Measurements from ENCODE around the gene DCDC1. TPM values are rescaled to one million over a fixed set of nuclear protein-coding genes. Genes with fewer than 3 reads are reported as not detected.

The DCDC1 gene
- total RNA-seq, 4 donors from 2014 or later: 0.34 to 2.7 TPM; not detected in 2

DNA sequence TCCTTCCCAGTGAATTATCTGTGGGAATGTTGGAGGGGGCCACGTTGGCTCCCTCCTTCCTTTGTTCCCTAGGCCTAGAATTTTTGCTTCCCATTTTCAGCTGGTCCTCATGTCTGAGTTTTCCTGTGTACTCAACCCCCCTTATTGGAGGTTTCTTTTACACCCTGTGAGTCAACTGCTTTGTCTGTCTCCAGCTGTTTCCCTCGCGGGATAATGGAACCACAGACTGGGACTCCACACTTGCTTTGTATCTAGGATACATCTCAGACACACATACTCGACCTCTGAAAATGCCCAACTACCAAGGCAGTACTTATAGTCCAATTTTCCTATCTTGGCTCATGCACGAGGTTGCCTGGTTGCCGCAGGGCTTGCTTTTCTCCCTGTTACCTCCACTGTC lies 430.7 kb downstream of the DCDC1 start:
- no peak overlapping the region for H3K4me3 ChIP-seq
- 83% methylated on average over 6 of the region's 6 CpGs for WGBS
- no peak overlapping the region for H3K27ac ChIP-seq
- H3K36me3 ChIP-seq: no peaks in the 10 kb centered on the region
- no peak for TF ChIP-seq POLR2AphosphoS5 (IDR thresholded peaks at IDR 0.05)
- no peak for TF ChIP-seq EP300 (IDR thresholded peaks at IDR 0.05)
- TF ChIP-seq, protein P1, sequence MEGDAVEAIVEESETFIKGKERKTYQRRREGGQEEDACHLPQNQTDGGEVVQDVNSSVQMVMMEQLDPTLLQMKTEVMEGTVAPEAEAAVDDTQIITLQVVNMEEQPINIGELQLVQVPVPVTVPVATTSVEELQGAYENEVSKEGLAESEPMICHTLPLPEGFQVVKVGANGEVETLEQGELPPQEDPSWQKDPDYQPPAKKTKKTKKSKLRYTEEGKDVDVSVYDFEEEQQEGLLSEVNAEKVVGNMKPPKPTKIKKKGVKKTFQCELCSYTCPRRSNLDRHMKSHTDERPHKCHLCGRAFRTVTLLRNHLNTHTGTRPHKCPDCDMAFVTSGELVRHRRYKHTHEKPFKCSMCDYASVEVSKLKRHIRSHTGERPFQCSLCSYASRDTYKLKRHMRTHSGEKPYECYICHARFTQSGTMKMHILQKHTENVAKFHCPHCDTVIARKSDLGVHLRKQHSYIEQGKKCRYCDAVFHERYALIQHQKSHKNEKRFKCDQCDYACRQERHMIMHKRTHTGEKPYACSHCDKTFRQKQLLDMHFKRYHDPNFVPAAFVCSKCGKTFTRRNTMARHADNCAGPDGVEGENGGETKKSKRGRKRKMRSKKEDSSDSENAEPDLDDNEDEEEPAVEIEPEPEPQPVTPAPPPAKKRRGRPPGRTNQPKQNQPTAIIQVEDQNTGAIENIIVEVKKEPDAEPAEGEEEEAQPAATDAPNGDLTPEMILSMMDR (IDR thresholded peaks at IDR 0.05): no peak
- no peak for TF ChIP-seq POLR2A (IDR thresholded peaks at IDR 0.05)
- peaks cover 3% of the 10 kb centered on the region for H3K9me3 ChIP-seq
- no peak for DNase-seq (ENCODE audit: low spot score in 2 of 2)
- no peaks in the 10 kb centered on the region for H3K4me1 ChIP-seq
- no peaks in the 10 kb centered on the region for H3K27me3 ChIP-seq

- H3K27ac ChIP-seq: no peak overlapping the region
- no peaks in the 10 kb centered on the region for H3K4me1 ChIP-seq
- no peak overlapping the region for H3K4me3 ChIP-seq
- 13% methylated on average over 5 of the region's 5 CpGs for WGBS
- H3K36me3 ChIP-seq: no peaks in the 10 kb centered on the region
- TF ChIP-seq POLR2AphosphoS5 (IDR thresholded peaks at IDR 0.05): no peak
- TF ChIP-seq, protein P1 (IDR thresholded peaks at IDR 0.05): no peak
- TF ChIP-seq POLR2A (IDR thresholded peaks at IDR 0.05): no peak
- TF ChIP-seq EP300 (IDR thresholded peaks at IDR 0.05): no peak
- no peak for DNase-seq (ENCODE audit: low spot score in 2 of 2)
- no peaks in the 10 kb centered on the region for H3K27me3 ChIP-seq
- H3K9me3 ChIP-seq: peaks cover 3% of the 10 kb centered on the region
These were observed 431.4 kb downstream of the DCDC1 start for GRCh38 chr11:30938171-30938570.

DNA sequence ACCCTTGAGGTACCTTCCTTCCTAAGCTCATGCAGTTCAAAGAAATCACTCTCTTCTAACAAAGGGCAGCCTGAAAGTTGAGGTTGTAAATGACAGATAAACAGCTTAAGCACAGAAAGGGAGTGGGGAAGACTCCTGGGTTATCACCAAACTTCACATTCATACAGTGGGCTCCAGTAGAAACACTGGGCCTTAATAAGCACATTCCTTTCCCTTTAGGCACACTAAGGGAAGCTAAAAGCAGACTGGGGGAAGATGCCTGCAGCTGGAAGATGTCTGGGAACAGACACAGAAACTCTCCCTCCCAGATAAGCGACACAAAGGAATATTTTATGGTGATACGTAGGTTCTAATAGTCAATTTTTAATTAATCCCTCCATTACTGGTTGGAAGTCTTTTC lies 433.0 kb downstream of the DCDC1 start:
- 64% methylated on average over 2 of the region's 2 CpGs for WGBS
- Histone ChIP-seq H3K4me3 (no peak overlapping the region), H3K9me3 (peaks cover 3% of the 10 kb centered on the region), H3K4me1 (no peaks in the 10 kb centered on the region), H3K36me3 (no peaks in the 10 kb centered on the region), H3K27me3 (no peaks in the 10 kb centered on the region), H3K27ac (no peak overlapping the region)
- TF ChIP-seq POLR2AphosphoS5 (IDR thresholded peaks at IDR 0.05): no peak
- TF ChIP-seq EP300 (IDR thresholded peaks at IDR 0.05): no peak
- TF ChIP-seq, protein P1 (IDR thresholded peaks at IDR 0.05): no peak
- TF ChIP-seq POLR2A (IDR thresholded peaks at IDR 0.05): no peak
- DNase-seq (ENCODE audit: low spot score in 2 of 2): no peak

DNA sequence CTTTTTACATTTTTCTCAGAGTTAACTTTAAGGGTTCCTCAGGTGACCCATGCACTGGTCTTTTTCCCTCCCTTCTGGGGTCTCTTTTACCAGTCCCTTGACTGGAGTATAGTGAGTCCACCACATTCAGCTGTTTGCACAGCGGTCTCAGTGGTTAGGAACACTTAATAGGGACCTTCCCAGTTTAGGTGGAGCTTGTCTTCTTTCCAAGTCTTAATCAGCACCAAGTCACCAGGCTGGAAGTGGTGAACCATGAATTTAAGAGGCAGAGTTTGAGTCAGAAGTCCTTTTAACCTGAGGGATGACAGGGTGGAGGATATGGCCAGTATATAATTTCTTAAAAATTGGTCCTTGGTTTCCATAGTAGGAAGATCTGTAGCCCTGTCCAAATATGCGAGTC lies 433.7 kb downstream of the DCDC1 start:
- 94% methylated on average over 2 of the region's 2 CpGs for WGBS
- Histone ChIP-seq H3K4me1 (no peaks in the 10 kb centered on the region), H3K27ac (no peak overlapping the region), H3K4me3 (no peak overlapping the region), H3K9me3 (peaks cover 3% of the 10 kb centered on the region), H3K27me3 (no peaks in the 10 kb centered on the region), H3K36me3 (no peaks in the 10 kb centered on the region)
- TF ChIP-seq, protein P1 (IDR thresholded peaks at IDR 0.05): no peak
- TF ChIP-seq POLR2A (IDR thresholded peaks at IDR 0.05) (no peak), EP300 (IDR thresholded peaks at IDR 0.05) (no peak), POLR2AphosphoS5 (IDR thresholded peaks at IDR 0.05) (no peak)
- no peak for DNase-seq (ENCODE audit: low spot score in 2 of 2)

DNA sequence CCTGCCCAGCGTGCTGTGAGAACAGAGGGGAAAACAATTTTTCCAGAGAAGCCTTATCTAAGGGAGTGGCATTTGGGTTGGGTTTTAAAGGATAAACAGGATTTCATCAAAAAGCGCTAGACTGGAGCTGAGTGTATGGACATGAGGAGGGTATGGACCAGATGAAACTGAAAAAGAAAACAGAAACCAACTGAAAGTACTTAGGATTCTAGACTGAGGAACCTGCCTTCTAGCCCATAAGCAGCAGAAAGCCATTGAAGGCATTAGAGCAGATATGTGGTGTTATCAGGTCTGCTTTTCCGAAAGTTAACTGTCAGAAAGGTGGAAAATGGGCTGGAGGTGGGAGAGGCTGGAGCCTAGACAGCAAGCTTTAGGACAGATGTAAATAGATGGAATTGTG lies 443.4 kb downstream of the DCDC1 start:
- Histone ChIP-seq H3K4me1 (no peaks in the 10 kb centered on the region), H3K36me3 (no peaks in the 10 kb centered on the region), H3K4me3 (no peak overlapping the region), H3K27ac (no peak overlapping the region), H3K9me3 (no peaks in the 10 kb centered on the region), H3K27me3 (no peaks in the 10 kb centered on the region)
- TF ChIP-seq, protein P1 (IDR thresholded peaks at IDR 0.05): no peak
- TF ChIP-seq POLR2A (IDR thresholded peaks at IDR 0.05) (no peak), POLR2AphosphoS5 (IDR thresholded peaks at IDR 0.05) (no peak), EP300 (IDR thresholded peaks at IDR 0.05) (no peak)
- 92% methylated on average over 3 of the region's 3 CpGs for WGBS
- DNase-seq (ENCODE audit: low spot score in 2 of 2): no peak

Data from suprapubic skin (tissue), 4 donors.